GM19351 (cell line): ENCODE data around the gene DIS3L2.
"Not testable (repeated sequence)": the region's sequence is repeated elsewhere in the genome, so short reads cannot be mapped to it uniquely, and the experiment has no call there.

Source experiments
- ATAC-seq: cut with Tn5 transposase; IDR thresholded peaks from one replicate; pipeline ENCODE4 v1.9.1; 2021; ENCODE audit warnings: mild to moderate bottlenecking, moderate library complexity; ENCODE audit not compliant: unreplicated experiment

The DIS3L2 gene

GRCh38 chr2:232363064-232363783 lies 401.7 kb downstream of the DIS3L2 start:
- not testable (repeated sequence) for ATAC-seq

DNA sequence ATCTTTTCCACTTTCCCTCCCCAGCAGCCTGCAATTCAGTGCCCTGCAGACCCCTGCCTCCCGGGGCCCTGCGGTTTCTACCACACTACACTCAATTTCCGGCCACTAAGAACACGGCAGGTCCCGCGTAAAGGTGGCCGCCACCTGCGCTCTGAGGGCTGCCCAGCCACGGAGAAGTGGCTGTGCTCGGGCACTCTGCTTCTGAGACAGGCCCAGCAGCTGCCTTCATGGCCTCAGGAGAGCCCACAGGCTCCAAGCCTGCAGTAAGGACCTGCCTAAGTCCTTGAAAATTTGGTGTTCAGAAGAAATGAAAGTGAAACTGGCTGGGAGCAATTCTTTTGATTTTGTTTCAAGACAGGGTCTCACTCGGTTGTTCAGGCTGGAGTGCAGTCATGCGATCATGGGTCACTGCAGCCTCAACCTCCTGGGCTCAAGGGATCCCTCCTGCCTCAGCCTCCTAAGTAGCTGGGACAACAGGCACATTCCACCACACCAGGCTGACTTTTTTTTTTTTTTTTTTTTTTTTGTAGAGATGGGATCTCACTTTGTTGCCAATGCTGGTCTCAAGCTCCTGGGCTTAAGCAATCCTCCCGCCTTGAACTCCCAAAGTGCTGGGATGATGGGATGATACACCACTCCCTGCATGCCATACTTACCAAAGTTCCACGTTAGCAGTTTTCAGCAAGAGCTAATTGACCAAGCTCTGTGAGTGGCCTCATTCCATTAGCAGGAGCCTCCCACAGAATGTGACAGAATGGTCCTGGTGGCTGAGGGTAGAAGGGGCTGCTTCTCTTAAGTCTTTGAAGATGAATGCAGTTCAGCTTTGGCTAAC lies 402.5 kb downstream of the DIS3L2 start:
- no peak for ATAC-seq

DNA sequence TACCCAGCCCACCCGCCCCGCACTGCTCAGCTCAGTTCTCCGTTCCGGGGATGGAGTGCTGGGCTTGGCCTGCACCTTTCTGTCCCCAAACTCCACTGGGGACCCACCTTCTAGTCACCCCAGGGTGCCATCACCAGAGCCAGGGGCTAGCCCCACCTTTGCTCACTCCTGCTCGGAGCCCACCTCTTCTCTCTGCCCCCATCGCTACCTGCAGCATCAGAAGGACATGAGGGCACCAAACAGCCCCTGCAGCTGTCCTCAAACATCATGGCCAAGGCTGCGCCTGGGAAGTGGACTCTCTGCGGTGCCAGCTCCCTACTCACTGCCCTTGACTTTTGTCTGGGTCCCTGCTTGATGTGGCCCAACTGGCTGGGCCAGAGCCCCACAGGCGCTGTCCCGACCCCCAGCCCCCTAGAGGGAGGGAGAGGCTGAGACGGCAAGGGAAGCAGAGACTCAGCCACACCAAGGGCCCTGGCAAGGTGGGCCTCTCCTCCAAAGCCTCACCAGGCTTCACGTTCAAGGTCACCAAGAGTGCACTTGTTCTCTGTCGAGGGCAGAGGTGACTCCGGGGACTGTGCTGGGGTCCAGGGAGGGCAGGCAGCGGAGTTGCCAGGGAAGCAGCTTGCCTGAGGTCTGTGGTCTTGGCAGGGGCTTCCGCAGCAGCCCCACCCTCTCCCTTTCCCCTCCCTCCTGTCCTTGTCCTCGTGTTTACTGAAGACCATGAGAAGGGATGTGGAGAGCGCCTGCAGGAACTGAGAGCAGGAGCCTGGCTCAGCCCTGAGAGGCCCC lies 403.5 kb downstream of the DIS3L2 start:
- ATAC-seq, result not testable (repeated sequence)

GRCh38 chr2:232365621-232366321 lies 404.3 kb downstream of the DIS3L2 start:
- no peak for ATAC-seq

- ATAC-seq, result not testable (repeated sequence)
These were observed 404.9 kb downstream of the DIS3L2 start for GRCh38 chr2:232366461-232366860.

DNA sequence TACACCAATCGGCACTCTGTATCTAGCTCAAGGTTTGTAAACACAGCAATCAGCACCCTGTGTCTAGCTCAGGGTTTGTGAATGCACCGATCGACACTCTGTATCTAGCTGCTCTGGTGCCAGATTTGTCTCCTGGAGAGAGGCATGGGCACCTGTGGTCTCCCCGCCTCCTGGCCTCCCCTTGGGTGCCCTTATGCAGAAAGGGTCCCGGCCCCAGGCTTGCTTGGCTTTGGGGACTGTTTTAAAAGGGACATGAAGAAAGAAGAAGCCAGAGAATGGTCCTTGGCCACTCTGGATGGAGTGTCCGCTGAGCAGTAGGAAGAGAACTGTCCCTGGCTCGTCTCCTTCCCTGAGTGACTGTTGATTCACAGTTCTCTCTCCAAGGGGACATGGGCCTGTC lies 405.5 kb downstream of the DIS3L2 start:
- ATAC-seq, result no peak

- ATAC-seq, result no peak
These were observed 406.2 kb downstream of the DIS3L2 start for GRCh38 chr2:232367591-232368233.

DNA sequence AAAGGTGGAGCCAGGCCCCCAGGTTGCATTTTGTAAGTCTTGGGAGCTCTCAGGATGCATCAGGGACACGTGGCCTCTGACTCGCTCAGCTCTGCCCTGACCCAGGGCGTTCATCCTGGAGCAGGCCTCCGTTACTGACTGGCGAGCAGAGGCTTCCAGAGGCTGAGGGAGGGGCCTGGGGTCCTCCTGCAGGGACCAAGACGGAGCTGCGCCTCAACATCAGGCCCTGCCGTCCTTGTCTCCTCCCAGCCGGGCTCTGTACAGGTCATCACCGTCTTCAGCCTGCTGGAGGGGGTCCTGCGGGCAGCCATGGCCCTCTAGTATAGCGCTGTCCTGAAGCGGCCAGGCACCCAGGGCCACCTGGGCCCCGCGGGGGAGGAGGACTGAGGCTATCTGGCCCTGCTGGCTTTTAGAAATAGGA lies 406.8 kb downstream of the DIS3L2 start:
- ATAC-seq, result no peak

- ATAC-seq, result no peak
These were observed 407.8 kb downstream of the DIS3L2 start for GRCh38 chr2:232369126-232369951.

- ATAC-seq, result not testable (repeated sequence)
These were observed 408.5 kb downstream of the DIS3L2 start for GRCh38 chr2:232370007-232370406.

- ATAC-seq, result no peak
These were observed 411.0 kb downstream of the DIS3L2 start for GRCh38 chr2:232372231-232373208.

- no peak for ATAC-seq
These were observed 412.8 kb downstream of the DIS3L2 start for GRCh38 chr2:232374356-232374755.

GRCh38 chr2:232375164-232375563 lies 413.7 kb downstream of the DIS3L2 start:
- no peak for ATAC-seq

GRCh38 chr2:232376260-232376659 lies 414.7 kb downstream of the DIS3L2 start:
- ATAC-seq, result no peak

DNA sequence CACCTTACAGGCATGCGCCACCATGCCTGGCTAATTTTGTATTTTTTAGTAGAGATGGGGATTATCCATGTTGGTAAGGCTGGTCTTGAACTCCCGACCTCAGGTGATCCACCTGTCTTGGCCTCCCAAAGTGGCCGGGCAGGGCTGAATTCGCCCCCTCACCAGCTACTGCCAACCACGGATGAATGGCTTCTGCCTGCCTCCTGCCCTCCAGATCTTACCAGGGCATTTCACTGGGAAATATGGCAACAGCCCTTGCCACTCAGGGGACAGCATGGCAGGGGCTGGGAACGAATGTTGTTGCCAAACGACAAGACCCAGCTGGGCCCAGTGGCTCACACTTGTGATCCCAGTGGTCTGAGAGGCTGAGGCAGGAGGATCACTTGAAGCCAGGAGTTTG lies 415.2 kb downstream of the DIS3L2 start:
- ATAC-seq, result no peak

DNA sequence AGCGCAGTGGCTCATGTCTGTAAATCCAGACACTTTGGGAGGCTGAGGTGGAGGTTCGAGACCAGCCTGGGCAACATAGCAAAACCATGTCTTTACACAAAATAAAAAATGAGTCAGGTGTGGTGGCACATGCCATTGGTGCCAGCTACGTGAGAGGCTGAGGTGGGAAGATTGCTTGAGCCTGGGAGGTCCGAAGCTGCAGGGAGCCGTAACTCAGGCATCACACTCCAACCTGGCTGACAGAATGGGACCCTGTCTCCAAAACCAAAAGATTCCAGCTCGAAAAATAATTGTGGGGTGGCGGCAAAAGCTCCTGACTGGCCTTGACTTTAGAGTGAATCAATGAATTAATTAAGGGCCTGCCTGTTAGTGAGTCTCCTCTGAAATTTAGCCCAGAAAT lies 415.8 kb downstream of the DIS3L2 start:
- no peak for ATAC-seq

DNA sequence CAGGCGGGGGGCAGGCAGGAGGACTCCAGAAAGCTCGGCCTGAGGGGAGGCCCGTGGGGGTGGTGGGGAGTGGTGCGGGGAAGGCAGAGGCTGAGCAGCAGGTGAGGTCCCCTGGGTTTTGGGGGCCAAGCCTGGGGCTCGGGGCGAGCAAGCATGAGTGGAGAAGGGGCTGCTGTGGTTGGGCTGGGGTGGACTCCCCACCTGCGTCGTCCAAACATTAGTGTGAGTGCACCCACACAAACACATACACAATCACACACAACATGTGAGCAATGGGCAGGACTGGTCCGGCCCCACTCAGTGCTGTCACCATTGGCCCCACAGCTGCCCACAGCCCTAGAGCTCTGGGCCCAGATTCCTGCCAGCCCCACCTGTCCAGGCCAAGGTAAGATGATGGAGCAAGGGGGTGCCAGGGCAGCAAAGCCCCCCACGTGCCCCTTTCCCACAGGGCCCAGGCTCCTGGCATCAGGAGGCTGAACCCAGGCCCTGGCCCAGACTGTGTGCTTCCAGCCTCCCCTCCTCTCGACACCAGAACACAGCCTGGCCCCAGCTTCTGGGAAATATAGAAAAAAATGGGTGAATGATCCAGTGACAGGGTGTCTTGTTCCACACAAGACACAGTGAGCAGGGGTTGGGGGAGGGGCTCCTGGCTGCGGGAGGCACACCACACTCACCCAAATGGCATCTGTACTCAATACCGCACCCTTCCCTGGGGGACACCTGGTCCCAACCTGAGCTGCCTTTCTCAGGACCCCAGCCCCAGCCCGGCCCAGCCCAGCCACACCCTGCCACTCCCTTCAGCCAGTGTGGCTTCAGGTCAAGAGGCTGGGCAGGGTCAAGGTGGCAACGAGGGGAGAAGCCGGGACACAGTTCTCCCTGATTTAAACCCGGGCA lies 416.6 kb downstream of the DIS3L2 start:
- ATAC-seq, result no peak
